ENCODE data around the gene WNT9B.
"Not testable (repeated sequence)": the region's sequence is repeated elsewhere in the genome, so short reads cannot be mapped to it uniquely, and the experiment has no call there.

WNT9B gene

DNA sequence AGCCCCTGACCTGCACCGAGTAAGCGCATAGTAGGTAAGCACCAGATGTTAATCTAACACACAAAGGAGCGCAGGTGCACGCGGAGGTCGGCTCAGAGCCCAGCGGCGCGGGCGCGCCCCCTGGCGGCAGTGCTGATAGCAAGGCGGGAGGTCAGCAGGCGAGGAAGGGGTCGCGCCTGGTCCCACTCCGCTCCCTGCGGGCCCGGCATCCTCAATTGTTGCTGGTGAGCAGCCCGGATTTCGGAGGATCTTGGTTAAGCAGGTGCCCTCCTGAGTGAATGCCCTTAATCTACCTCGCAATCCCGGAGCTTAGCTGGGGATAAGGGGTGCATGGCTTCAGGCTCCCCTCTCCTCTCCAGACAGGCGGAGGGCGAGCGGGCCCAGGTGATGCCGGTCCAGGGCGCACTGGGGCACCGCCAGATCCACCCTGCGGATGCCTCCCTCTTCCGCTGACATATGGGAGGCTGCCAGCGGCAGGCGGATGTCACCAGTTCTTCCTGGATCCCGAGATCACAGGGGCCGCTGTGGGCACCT, 28.9 kb upstream of the WNT9B start:
- DNase-seq: no peak

DNA sequence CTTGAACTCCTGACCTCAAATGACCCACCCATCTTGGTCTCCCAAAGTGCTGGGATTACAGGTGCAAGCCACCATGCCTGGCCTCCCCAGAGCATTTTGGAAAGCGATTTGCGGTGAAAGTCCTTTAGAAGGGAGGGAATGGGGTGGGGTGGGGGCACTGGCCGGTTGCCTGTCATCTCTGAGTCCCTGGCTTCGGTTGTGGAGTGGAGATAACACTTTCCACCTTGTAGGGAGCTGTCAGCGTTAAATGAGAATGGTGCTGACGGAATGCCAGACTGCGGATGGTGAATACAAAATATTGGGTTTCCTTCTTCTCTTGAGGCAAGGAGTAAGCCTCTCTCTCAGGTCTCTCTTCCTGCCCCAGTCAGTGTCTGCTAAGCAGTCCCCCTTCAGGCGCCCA, 27.7 kb upstream of the WNT9B start:
- DNase-seq: no peak

- no peak for DNase-seq
These were observed 25.3 kb upstream of the WNT9B start for GRCh38 chr17:46826116-46826515.

GRCh38 chr17:46827274-46827673, 24.1 kb upstream of the WNT9B start:
- no peak for DNase-seq

GRCh38 chr17:46831573-46832330, 19.6 kb upstream of the WNT9B start:
- DNase-seq: no peak

GRCh38 chr17:46832331-46832821, 19.0 kb upstream of the WNT9B start:
- DNase-seq: no peak

DNA sequence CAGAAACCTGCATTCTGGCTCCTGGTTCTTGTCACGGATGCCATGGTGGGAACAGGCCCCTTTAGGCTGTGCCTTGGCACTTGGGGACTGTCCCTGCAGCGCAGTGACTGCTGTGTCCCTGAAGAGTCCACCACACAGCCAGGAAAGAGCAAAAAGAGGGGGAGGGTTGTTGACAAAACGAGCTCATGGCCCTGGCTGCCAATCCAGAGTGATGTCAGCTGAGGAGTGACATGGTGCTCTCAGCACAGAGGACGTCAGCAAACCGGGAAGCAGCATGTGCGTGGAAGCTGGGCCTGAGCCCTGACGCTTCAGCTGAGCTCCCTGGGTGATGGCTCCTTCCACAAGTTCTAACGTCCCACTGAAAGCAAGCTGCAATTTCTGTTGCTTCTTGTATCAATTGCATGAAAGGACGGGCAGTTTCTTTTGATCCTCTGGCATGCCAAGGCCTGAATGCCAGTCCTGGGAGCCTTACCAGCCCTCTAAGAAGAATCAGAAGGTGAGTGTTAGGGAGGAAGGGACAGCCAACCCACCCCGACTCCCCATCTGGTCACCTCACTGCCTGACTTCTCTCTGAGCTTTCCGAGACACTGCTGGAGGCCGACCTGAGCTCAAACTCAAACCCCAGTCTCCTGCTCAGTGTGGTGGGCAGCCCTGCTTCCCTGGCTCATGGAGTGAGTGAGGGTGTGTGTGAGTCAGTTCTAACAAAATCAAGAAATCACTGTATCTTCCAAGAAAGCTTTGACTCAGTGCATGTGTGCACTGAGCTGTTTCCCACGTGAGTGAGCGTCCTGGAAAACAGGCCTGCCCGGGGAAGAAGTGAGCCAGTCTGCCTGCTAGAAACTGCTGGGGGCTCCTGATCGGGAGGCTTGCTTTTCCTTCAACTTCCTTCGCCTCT, 18.2 kb upstream of the WNT9B start:
- no peak for DNase-seq

DNA sequence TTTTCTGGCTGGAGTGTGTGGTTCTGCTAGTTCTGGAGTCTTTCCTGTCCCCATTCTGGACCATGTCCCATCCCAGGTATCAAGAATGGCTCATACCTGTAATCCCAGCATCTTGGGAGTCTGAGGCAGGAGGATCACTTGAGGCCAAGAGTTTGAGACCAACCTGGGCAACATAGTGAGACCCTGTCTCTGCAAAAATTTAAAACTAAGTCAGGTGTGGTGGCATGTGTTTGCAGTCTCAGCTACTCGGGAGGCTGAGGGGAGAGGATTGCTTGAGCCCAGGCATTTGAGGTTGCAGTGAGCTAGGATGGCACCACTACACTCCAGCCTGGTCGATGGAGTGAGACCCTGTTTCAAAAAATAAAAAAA, 17.6 kb upstream of the WNT9B start:
- no peak for DNase-seq

DNA sequence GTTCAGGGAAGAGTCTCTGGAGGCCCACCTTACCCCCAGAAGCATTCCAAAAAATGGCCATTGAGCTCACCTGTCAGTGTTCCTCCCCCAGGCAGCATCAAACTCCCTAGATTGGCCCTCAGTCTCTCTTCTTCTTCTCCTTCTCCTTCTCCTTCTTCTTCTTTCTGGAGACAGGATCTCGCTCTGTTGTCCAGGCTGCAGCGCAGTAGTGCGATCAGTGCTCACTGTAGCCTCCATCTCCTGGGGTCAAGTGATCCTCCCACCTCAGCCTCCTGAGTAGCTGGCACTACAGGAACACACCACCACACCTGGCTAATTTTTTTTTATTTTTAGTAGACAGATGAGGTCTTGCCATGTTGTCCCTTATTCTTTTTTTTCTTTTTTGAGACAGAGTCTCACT, 16.5 kb upstream of the WNT9B start:
- DNase-seq: no peak

- DNase-seq: no peak
These were observed 14.9 kb upstream of the WNT9B start for GRCh38 chr17:46836500-46836899.

DNA sequence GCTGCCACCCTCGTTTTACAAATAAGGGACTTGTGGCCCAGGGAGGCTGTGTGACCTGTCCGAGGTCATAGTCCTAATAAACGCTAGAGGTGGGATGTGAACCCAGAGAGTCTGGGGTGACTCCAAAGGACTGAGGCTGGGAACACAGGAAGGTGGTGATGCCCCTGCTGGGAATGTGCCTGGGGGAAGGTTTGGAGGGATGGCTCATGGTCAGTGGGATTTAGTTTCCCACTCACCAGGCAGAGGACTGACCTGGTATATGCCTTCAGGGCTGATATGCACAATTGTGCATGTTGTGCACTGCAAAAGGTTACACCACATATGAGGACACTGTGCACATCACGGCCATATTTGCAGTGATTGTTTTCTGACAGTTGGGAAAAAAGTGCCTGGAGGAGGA, 13.9 kb upstream of the WNT9B start:
- no peak for DNase-seq

DNA sequence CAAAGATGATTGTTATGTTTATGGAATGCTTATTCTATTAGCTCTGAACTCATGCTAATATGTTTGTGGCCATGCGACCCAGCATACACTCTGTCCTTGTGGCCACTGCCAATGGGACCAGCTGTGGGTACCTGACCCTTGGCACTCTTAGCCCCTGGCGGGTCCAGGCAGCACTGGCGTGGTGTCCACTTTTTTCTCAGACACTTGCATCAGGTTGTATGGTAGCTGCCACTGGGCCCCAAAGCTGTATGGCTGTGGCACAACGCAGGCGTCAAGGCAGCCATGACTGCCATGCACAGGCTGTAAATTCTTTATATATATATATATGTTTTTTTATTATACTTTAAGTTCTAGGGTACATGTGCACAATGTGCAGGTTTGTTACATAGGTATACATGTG, 12.2 kb upstream of the WNT9B start:
- no peak for DNase-seq

DNA sequence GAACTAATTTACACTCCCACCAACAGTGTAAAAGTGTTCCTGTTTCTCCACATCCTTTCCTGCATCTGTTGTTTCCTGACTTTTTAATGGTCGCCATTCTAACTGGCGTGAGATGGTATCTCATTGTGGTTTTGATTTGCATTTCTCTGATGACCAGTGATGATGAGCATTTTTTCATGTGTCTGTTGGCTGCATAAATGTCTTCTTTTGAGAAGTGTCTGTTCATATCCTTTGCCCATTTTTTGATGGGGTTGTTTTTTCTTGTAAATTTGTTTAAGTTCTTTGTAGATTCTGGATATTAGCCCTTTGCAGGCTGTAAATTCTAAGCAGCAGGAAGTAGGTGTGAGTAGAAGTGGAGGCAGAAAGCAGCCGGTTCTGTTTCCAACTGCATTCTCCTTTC, 10.8 kb upstream of the WNT9B start:
- DNase-seq: not testable (repeated sequence)

- DNase-seq: no peak
These were observed 9.6 kb upstream of the WNT9B start for GRCh38 chr17:46841561-46842379.

- DNase-seq: no peak
These were observed 8.5 kb upstream of the WNT9B start for GRCh38 chr17:46842835-46843234.

GRCh38 chr17:46847204-46848191, 3.9 kb upstream of the WNT9B start:
- DNase-seq: no peak

GRCh38 chr17:46848534-46848933, 2.8 kb upstream of the WNT9B start:
- no peak for DNase-seq

- DNase-seq: no peak
These were observed 725 bp upstream of the WNT9B start for GRCh38 chr17:46850688-46851028.

DNA sequence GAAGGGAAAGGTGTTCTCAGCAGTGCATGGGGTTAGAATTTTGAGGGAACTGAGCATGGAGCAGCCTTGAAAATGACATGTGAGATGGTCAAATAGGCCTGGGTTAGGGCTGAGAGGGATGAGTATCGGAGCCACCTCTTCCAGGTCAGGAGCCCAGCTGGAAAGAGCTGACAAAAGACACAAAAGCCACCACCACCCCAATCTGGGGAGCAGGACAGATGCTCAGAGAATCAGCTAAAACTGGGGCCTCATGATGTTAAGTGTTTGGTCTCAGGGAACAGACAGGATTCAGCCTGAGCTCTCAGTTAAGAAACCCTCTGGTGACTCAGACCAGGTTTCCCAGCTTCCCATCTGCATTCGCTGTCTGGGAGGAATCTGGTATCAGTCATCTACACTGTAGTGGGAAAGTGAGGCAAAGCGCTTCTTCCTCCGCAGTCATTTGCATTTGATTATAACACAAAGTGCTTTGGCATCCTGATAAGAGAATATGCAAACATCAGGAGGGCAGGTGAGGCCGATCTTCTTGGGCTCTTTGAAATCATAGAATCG, 2.6 kb downstream of the WNT9B start:
- no peak for DNase-seq

DNA sequence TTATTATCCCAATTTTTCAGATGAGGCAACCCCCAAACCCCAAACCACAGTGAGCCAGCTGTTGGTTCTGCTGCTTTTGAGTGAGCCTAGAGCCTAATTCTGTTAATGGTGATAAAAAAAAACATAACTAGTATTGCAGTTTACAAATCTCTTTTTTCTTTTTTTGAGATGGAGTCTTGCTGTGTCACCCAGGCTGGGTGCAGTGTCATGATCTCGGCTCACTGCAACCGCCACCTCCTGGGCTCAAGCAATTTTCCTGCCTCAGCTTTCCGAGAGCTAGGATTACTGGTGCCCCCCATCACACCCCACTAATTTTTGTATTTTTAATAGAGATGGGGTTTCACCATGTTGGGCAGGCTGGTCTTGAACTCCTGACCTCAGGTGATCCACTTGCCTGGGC, 3.1 kb downstream of the WNT9B start:
- no peak for DNase-seq

GRCh38 chr17:46854948-46855347, 3.6 kb downstream of the WNT9B start:
- DNase-seq: no peak

DNA sequence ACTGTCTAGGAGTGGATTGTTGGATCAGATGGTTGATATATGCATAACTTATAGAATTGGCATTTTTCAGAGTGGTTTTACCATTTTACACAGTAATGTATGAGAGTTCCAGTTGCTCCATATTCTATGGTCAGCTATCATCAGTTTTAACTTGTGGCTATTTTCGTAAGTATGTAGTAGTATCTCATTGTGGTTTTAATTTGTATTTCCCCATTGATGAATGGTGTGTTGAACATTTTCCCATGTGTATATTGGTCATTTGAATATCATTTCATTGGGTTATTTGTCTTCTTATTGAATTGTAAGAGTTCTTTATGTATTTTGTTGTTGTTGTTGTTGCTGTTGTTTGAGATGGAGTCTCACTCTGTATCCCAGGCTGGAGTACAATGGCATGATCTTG, 6.2 kb downstream of the WNT9B start:
- no peak for DNase-seq
